ENCODE data around the gene PEX13. TPM values are rescaled to one million over a fixed set of nuclear protein-coding genes. Genes with fewer than 3 reads are reported as not detected.

Gene PEX13
- total and polyA plus RNA-seq, 7 donors = 12.0 to 61.6 (median 19.1) TPM

GRCh38 chr2:61044636-61045035 lies 27.1 kb downstream of the PEX13 start:
- WGBS, 2 donors = 73 to 81% methylated on average over 4 of the region's 4 CpGs

GRCh38 chr2:61045226-61045625 lies 27.7 kb downstream of the PEX13 start:
- no peak for DNase-seq
- Histone ChIP-seq H3K36me3 (peaks cover 0 to 35% (median 2%) of the 10 kb centered on the region in 4 donors), H3K4me1 (peaks cover 0 to 15% (median 7%) of the 10 kb centered on the region in 4 donors), H3K9me3 (no peaks in the 10 kb centered on the region), H3K27ac (peak overlapping the region in 3 of 4 donors; percentile 21 to 51 (median 49)), H3K27me3 (no peaks in the 10 kb centered on the region), H3K4me3 (no peak overlapping the region)
- WGBS, 2 donors = 93 to 94% methylated on average over 2 of the region's 2 CpGs
- no peak for TF ChIP-seq POLR2AphosphoS5 (IDR thresholded peaks at IDR 0.05)
- TF ChIP-seq EP300 (IDR thresholded peaks at IDR 0.05) = no peak
- TF ChIP-seq CTCF (IDR thresholded peaks at IDR 0.05) = no peak
- TF ChIP-seq POLR2A (IDR thresholded peaks at IDR 0.05) = no peak
- intact Hi-C loops (cut with DNase I) = no loop called here

More at GRCh38 chr2:61044636-61045035, 27.1 kb downstream of the PEX13 start:
- Histone ChIP-seq H3K27me3 (no peaks in the 10 kb centered on the region), H3K36me3 (peaks cover 0 to 29% (median 2%) of the 10 kb centered on the region in 4 donors), H3K27ac (peak overlapping the region in 1 of 4 donors; percentile 24), H3K9me3 (no peaks in the 10 kb centered on the region), H3K4me3 (no peak overlapping the region), H3K4me1 (peaks cover 0 to 15% (median 7%) of the 10 kb centered on the region in 4 donors)
- intact Hi-C loops (cut with DNase I) = no loop called here
- no peak for DNase-seq
- TF ChIP-seq EP300 (IDR thresholded peaks at IDR 0.05) (no peak), POLR2A (IDR thresholded peaks at IDR 0.05) (no peak), POLR2AphosphoS5 (IDR thresholded peaks at IDR 0.05) (no peak), CTCF (IDR thresholded peaks at IDR 0.05) (no peak)

GRCh38 chr2:61045999-61046398 lies 28.5 kb downstream of the PEX13 start:
- 57 to 66% methylated on average over 4 of the region's 4 CpGs for WGBS, 2 donors
- TF ChIP-seq EP300 (IDR thresholded peaks at IDR 0.05) (no peak), POLR2AphosphoS5 (IDR thresholded peaks at IDR 0.05) (peak in 1 of 4 donors; percentile 38)
- Histone ChIP-seq H3K9me3 (no peaks in the 10 kb centered on the region), H3K4me1 (peaks cover 0 to 15% (median 7%) of the 10 kb centered on the region in 4 donors), H3K4me3 (no peak overlapping the region), H3K27me3 (no peaks in the 10 kb centered on the region), H3K27ac (peak overlapping the region in 3 of 4 donors; percentile 21 to 51 (median 49)), H3K36me3 (peaks cover 0 to 42% (median 4%) of the 10 kb centered on the region in 4 donors)
- intact Hi-C loops (cut with DNase I) = no loop called here
- no peak for DNase-seq

- Histone ChIP-seq H3K27me3 (no peaks in the 10 kb centered on the region), H3K9me3 (no peaks in the 10 kb centered on the region), H3K36me3 (peaks cover 0 to 38% (median 3%) of the 10 kb centered on the region in 4 donors), H3K27ac (no peak overlapping the region), H3K4me3 (no peak overlapping the region), H3K4me1 (no peaks in the 10 kb centered on the region)
- WGBS, 2 donors = 52 to 59% methylated on average over 2 of the region's 2 CpGs
- DNase-seq = no peak
- TF ChIP-seq POLR2AphosphoS5 (IDR thresholded peaks at IDR 0.05) (no peak), CTCF (IDR thresholded peaks at IDR 0.05) (no peak)
- intact Hi-C loops (cut with DNase I) = no loop called here
These were observed 38.0 kb downstream of the PEX13 start for GRCh38 chr2:61055557-61055956.

- DNase-seq = no peak
- intact Hi-C loops (cut with DNase I) = no loop called here
- Histone ChIP-seq H3K36me3 (peaks cover 0 to 20% (median 0%) of the 10 kb centered on the region in 4 donors), H3K9me3 (no peaks in the 10 kb centered on the region), H3K4me1 (no peaks in the 10 kb centered on the region), H3K27ac (no peak overlapping the region), H3K27me3 (no peaks in the 10 kb centered on the region), H3K4me3 (no peak overlapping the region)
- TF ChIP-seq EP300 (IDR thresholded peaks at IDR 0.05) = no peak
- no peak for TF ChIP-seq CTCF (IDR thresholded peaks at IDR 0.05)
- no peak for TF ChIP-seq POLR2A (IDR thresholded peaks at IDR 0.05)
- no peak for TF ChIP-seq POLR2AphosphoS5 (IDR thresholded peaks at IDR 0.05)
These were observed 40.0 kb downstream of the PEX13 start for GRCh38 chr2:61057562-61057961.

Data from sigmoid colon (tissue), 7 donors.